Ovary (tissue), 9 donors: ENCODE data around the gene TAC4. TPM values are rescaled to one million over a fixed set of nuclear protein-coding genes. Genes with fewer than 3 reads are reported as not detected.
A peak's percentile ranks its signal among the peaks of the same experiment; 100 is the strongest.

Experiments used
- DNase-seq, 5 donors: peaks; one replicate each; pipeline ENCODE4 v3.0.0-alpha.2; 2019 to 2020
- H3K27ac ChIP-seq, 2 donors: fragments of 200-600 bp; one replicate each; pipeline versions ENCODE4 v1.5.1 to v1.8.0; 2019 to 2022
- H3K27me3 ChIP-seq: fragments of 200-600 bp; one replicate; pipeline ENCODE4 v1.8.0; 2022
- H3K36me3 ChIP-seq: fragments of 200-600 bp; sonication (generic); one replicate; pipeline ENCODE4 v1.5.1; 2019
- H3K4me1 ChIP-seq: one replicate; pipeline ENCODE4 v1.8.1; 2013; ENCODE audit warnings: mild to moderate bottlenecking, moderate library complexity; ENCODE audit not compliant: insufficient read depth
- H3K4me3 ChIP-seq: fragments of 200-600 bp; sonication (generic); one replicate; pipeline ENCODE4 v1.5.1; 2017
- H3K9me3 ChIP-seq, 2 donors: fragments of 200-600 bp in 1 of 2; sonication (generic) in 1 of 2; one replicate each; pipeline versions ENCODE4 v1.5.1 to v1.8.1; 2013 to 2019; ENCODE audit warnings: mild to moderate bottlenecking in 1 of 2, moderate library complexity in 1 of 2
- EP300 ChIP-seq: sonication (generic); formaldehyde crosslinking; IDR thresholded peaks from one replicate; pipeline ENCODE4 v1.6.1; 2017; ENCODE audit warnings: antibody characterized with exemption
- POLR2A ChIP-seq: fragments of 450-650 bp; IDR thresholded peaks from one replicate; pipeline ENCODE4 v1.6.1; 2017; ENCODE audit warnings: antibody characterized with exemption, mild to moderate bottlenecking, moderate library complexity
- WGBS, 3 donors: extraction: QIAGEN DNeasy Blood & Tissue Kit in 1 of 3; methylation state at CpG; one replicate each; pipeline versions ENCODE4 v1.1.5 to v1.1.7; 2013 to 2017; 5-methylcytosine and 5-hydroxymethylcytosine counted together
- intact Hi-C, 4 donors: fragments of 100-400 bp; cut with DNase I; formaldehyde crosslinking; loops; one replicate each; pipeline versions ENCODE4 v1.11.0 to v1.15.1; 2022 to 2023
- polyA plus RNA-seq, 2 donors: library from polyadenylated mRNA; stranded (reverse); fragments of 200-250 nt in 1 of 2; fragments of 350-450 nt in 1 of 2; fragmentation: Illumina TruSeq in 1 of 2; extraction: RNeasy Lipid Tissue Mini Kit (QIAGEN cat#74804) in 1 of 2; gene quantifications; one replicate each; pipeline ENCODE4 v1.2.3, GENCODE V29; 2013 to 2014
- total RNA-seq, 7 donors: library from RNA; depleted of rRNA in 2 of 7; stranded (reverse); fragments of >200 nt in 2 of 7; fragmentation: NEBNext Ultra II Directional in 3 of 7; extraction: Animal tissue kit (Norgen Biotek cat#: 25700) in 3 of 7; gene quantifications; one replicate each; pipeline versions ENCODE4 v1.1.0 to v1.2.4, GENCODE V29; 2016 to 2023
- TF ChIP-seq, protein P1 (sequence below), 3 donors: fragments of 450-650 bp in 2 of 3; fragments of 200-600 bp in 1 of 3; IDR thresholded peaks; one replicate each; pipeline versions ENCODE4 v1.5.1 to v1.8.0; 2016 to 2022; ENCODE audit warnings: antibody characterized with exemption in 3 of 3, mild to moderate bottlenecking in 1 of 3
- donor health status: DM: no; HTN: no; CAD: no; lungs with moderate emphysema.
- donor health status: DM: no; HTN: no; CAD: no.
- donor health status: Bipolar disorder and iron deficiency.
- donor health status: DM: yes; HTN: yes; CAD: no.
- donor health status: DM: no; HTN: no; CAD: no.
- donor health status: DM: yes; HTN: yes; CAD: no.

The TAC4 gene
- total and polyA plus RNA-seq, 9 donors = not detected

DNA sequence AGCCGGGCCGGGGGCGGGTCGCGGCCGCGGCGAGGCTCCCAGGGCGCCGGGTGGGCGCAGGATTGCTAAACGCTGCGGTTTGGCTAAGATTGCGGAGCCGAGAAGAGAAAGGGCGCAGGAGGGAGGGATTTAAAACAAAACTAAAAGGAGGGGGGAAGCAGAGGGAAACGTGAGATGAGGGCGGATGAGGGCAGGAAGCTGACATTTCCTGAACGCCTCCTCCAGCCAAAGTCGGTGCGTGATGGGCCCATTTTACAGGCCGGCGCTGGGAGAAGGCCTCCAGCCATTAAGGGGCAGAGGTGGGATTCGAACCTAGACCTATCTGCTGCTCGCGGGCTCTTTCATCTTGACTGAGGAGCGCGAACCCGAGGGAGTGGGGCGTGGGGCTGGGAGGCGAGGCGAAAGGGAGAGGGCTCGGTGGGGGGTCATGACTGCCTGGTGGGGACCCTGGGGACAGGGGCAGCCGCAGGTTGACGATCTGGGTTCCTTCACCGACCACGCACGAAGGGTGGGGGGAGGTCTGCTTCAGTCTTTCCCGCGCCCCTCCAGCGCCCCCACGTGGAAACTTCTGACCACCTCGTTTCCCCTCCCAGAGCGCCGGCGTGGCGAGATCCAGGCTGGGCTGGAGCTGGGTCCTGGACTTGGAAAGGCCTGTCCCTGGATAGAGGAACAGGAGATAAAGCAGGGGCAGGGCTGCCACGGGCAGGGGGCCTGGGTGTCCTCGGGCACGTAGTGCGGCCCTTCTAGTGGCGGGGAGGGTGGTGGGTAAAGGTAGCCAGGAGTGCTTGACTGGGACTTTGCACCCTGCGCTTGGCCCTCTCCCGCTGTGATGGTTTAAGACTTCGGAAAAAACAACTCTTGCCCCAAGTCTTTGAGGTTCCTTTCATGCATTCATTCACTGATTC lies 3.8 kb upstream of the TAC4 start:
- DNase-seq = peak; percentile 46 to 80 (median 77)
- Histone ChIP-seq H3K36me3 (no peaks in the 10 kb centered on the region), H3K4me1 (peaks cover 1% of the 10 kb centered on the region), H3K9me3 (no peaks in the 10 kb centered on the region), H3K27ac (no peak overlapping the region), H3K4me3 (peak overlapping the region; percentile 31), H3K27me3 (no peaks in the 10 kb centered on the region)
- WGBS, 3 donors = 6 to 9% (median 7%) methylated on average over 43 to 55 of the region's 55 CpGs
- TF ChIP-seq, protein P1, sequence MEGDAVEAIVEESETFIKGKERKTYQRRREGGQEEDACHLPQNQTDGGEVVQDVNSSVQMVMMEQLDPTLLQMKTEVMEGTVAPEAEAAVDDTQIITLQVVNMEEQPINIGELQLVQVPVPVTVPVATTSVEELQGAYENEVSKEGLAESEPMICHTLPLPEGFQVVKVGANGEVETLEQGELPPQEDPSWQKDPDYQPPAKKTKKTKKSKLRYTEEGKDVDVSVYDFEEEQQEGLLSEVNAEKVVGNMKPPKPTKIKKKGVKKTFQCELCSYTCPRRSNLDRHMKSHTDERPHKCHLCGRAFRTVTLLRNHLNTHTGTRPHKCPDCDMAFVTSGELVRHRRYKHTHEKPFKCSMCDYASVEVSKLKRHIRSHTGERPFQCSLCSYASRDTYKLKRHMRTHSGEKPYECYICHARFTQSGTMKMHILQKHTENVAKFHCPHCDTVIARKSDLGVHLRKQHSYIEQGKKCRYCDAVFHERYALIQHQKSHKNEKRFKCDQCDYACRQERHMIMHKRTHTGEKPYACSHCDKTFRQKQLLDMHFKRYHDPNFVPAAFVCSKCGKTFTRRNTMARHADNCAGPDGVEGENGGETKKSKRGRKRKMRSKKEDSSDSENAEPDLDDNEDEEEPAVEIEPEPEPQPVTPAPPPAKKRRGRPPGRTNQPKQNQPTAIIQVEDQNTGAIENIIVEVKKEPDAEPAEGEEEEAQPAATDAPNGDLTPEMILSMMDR (IDR thresholded peaks at IDR 0.05) = peak; percentile 29 to 46 (median 31)
- TF ChIP-seq EP300 = no peak
- intact Hi-C loops = loop anchor here in 2 of 4 donors (5.0 to 10.0 kb wide), 3 partner anchors 144 to 287 kb away; partner anchors contain the start of genes NXPH3 (in 1 of the 2) and SLC35B1 (in 1 of the 2)

DNA sequence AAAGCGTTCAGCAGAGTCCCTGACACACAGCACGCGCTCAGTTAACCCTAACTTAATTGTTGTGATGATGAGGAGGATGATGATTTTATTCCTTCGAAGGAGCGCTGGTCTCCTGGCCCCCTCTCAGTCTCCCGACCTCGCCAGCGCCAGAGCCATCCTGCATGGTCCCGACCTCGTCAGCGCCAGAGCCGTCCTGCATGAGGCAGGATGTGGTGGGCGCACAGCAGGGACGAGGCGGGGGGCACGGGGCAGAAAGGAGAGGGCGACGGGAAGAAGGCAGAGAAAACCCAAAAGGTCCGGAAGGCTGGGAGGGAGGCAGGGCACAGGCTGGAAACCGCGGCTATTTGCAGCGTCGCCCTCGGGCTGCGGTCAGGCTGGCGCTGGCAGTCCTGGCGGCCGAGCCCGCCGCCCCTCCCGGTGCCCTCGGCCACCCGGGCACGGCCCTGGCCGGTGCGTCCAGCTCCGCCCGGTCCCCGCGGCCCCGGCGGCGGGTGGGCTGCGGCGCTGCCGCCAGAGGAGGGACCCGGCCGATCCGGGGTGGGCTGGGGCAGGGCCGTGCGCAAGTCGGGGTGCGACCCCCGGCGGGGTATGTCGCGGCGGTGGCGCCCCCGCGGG lies 3.0 kb upstream of the TAC4 start:
- Histone ChIP-seq H3K9me3 (no peaks in the 10 kb centered on the region), H3K4me1 (peaks cover 3% of the 10 kb centered on the region), H3K4me3 (peak overlapping the region; percentile 31), H3K36me3 (no peaks in the 10 kb centered on the region), H3K27ac (peak overlapping the region in 1 of 2 donors; percentile 20), H3K27me3 (no peaks in the 10 kb centered on the region)
- no peak for TF ChIP-seq POLR2A
- TF ChIP-seq, protein P1 (IDR thresholded peaks at IDR 0.05) = no peak
- TF ChIP-seq EP300 = no peak
- intact Hi-C loops = loop anchor here in 2 of 4 donors (5.0 to 10.0 kb wide), 3 partner anchors 144 to 286 kb away; partner anchors contain the start of genes NXPH3 (in 1 of the 2) and SLC35B1 (in 1 of the 2)
- DNase-seq = no peak
- WGBS, 3 donors = 2 to 6% (median 3%) methylated on average over 26 to 61 of the region's 61 CpGs

DNA sequence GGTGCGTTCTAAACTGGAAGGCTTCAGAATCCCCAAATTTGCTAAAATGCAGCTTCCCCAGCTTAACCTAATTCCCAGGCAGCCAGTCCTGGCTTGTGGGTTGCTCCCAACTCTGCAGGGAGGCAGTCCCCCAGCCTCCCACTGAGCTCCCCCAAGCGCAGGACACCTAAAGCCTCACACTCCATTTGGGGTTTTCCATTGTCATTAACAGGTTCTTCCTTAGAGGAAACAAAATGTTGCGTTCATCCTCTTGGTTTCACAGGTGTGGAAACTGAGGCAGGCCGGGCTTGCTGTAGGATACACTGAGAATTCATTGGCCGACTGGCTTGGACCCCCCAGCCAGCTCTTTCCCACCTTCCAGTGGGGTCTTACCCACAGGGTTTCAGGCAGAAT lies 2.3 kb upstream of the TAC4 start:
- no peak overlapping the region for H3K4me3 ChIP-seq
- 84 to 90% (median 88%) methylated on average over 5 of the region's 5 CpGs for WGBS, 3 donors
- TF ChIP-seq, protein P1 (IDR thresholded peaks at IDR 0.05) = no peak
- no peak for TF ChIP-seq EP300
- TF ChIP-seq POLR2A = no peak
- DNase-seq = no peak
- intact Hi-C loops = loop anchor here in 2 of 4 donors (5.0 to 10.0 kb wide), 3 partner anchors 143 to 285 kb away; partner anchors contain the start of genes NXPH3 (in 1 of the 2) and SLC35B1 (in 1 of the 2)
- no peaks in the 10 kb centered on the region for H3K9me3 ChIP-seq
- no peaks in the 10 kb centered on the region for H3K27me3 ChIP-seq
- H3K36me3 ChIP-seq = no peaks in the 10 kb centered on the region
- peaks cover 5% of the 10 kb centered on the region for H3K4me1 ChIP-seq
- no peak overlapping the region for H3K27ac ChIP-seq

DNA sequence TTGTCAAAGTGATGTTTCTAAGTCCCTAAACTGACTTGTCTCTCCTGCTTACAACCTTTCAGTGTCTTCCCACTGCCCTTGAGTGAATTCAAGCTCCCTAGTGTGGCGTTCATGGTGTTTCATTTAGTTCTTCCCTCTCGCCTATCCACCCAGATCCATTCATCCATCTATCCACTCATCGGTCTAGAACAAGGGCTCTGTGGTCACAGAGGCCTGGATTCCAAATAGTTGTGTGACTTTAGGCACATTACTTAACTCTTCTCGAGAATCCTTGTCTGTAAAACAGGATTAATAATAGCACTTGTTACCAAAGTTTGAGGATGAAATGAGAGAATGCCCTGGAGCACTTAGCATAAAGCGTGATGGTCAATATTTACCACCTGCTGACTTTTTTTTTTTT lies 870 bp upstream of the TAC4 start:
- Histone ChIP-seq H3K4me1 (peaks cover 9% of the 10 kb centered on the region), H3K27me3 (no peaks in the 10 kb centered on the region), H3K27ac (no peak overlapping the region), H3K4me3 (no peak overlapping the region), H3K9me3 (no peaks in the 10 kb centered on the region), H3K36me3 (no peaks in the 10 kb centered on the region)
- TF ChIP-seq POLR2A (no peak), EP300 (no peak)
- TF ChIP-seq, protein P1 (IDR thresholded peaks at IDR 0.05) = no peak
- intact Hi-C loops = no loop called here
- no peak for DNase-seq
- WGBS, 3 donors = 81 to 87% (median 86%) methylated on average over 5 of the region's 5 CpGs
